ENCODE measurements around the gene PDE4D.

DNA sequence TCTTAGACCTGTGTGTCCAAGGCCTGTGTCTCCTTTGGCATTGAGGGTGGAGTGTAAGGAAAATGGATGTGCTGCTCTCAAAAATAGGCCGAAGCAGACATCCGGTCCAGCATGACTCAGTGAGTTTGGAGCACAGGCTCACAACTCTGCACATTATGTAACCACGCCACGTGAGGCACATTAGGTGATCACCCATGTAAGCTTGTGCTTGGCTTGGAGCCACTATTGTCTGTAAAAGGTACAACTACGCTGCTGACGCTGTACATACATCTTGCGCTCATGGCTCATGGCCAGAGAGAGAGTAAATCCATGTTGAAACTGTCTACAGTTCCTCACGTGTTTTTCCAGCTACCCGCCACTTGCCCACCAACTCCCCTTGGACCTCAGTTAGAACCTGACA lies 177.5 kb downstream of the PDE4D start:
- TF ChIP-seq, protein P1, sequence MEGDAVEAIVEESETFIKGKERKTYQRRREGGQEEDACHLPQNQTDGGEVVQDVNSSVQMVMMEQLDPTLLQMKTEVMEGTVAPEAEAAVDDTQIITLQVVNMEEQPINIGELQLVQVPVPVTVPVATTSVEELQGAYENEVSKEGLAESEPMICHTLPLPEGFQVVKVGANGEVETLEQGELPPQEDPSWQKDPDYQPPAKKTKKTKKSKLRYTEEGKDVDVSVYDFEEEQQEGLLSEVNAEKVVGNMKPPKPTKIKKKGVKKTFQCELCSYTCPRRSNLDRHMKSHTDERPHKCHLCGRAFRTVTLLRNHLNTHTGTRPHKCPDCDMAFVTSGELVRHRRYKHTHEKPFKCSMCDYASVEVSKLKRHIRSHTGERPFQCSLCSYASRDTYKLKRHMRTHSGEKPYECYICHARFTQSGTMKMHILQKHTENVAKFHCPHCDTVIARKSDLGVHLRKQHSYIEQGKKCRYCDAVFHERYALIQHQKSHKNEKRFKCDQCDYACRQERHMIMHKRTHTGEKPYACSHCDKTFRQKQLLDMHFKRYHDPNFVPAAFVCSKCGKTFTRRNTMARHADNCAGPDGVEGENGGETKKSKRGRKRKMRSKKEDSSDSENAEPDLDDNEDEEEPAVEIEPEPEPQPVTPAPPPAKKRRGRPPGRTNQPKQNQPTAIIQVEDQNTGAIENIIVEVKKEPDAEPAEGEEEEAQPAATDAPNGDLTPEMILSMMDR (IDR thresholded peaks at IDR 0.05; ENCODE audit: low read length), result no peak
- no peak for TF ChIP-seq EZH2 (optimal IDR thresholded peaks at IDR 0.05; ENCODE audit: low read depth, low read length)

Data from MM.1S (cell line).